ENCODE data around the gene CAMTA1.

The CAMTA1 gene

GRCh38 chr1:6867729-6868659 is 82.7 kb downstream of the CAMTA1 start:
- no peak for DNase-seq (ENCODE audit: low read depth)
- no peak for TF ChIP-seq CTCF (conservative IDR thresholded peaks at IDR 0.05; ENCODE audit: low read length)
- H3K4me3 ChIP-seq (ENCODE audit: low read length) = no peak overlapping the region

- no peak for TF ChIP-seq CTCF (conservative IDR thresholded peaks at IDR 0.05; ENCODE audit: low read length)
- no peak overlapping the region for H3K4me3 ChIP-seq (ENCODE audit: low read length)
- DNase-seq (ENCODE audit: low read depth) = no peak
Measured at GRCh38 chr1:6868660-6869380, 83.6 kb downstream of the CAMTA1 start.

GRCh38 chr1:6869545-6869944 is 84.3 kb downstream of the CAMTA1 start:
- no peak overlapping the region for H3K4me3 ChIP-seq (ENCODE audit: low read length)
- no peak for TF ChIP-seq CTCF (conservative IDR thresholded peaks at IDR 0.05; ENCODE audit: low read length)
- no peak for DNase-seq (ENCODE audit: low read depth)

DNA sequence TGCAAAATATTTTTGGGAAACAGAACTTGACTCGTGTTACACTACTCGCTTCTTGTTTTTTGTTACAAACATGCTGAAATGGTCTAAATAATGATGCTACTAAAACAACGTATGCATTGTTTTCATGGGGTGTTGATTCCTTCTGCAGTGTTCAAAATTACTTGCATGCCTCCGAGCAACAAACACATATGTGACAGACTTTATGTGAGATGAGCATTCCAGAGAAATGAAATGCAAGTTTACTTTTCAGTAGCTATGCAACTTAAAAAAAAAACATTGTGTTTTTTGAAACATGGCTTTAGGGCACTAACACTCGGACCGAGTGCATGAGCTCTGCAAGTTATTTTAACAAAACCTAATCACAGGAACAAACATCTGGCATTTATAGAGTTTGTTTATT is 84.8 kb downstream of the CAMTA1 start:
- no peak for TF ChIP-seq CTCF (conservative IDR thresholded peaks at IDR 0.05; ENCODE audit: low read length)
- H3K4me3 ChIP-seq (ENCODE audit: low read length) = no peak overlapping the region
- peak; percentile 62 for DNase-seq (ENCODE audit: low read depth)

DNA sequence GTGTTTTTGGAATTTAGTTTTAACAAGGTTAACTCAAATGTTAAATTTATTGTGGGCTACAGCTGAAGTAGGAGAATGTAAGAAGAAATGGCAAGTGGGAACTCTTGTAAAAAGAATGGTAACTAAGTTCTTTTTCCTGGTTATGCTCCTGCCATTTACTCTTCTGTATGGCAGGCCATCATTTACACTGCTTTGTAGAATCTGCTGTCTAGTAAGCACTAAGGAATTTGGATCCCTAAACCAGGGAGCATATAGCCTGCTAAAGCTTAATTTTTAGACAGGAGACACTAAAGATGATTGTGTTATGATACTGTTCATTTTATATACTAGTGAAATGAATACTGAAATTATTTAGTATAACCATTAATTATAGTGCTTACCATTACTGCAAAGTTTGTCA is 85.3 kb downstream of the CAMTA1 start:
- no peak overlapping the region for H3K4me3 ChIP-seq (ENCODE audit: low read length)
- peak; percentile 41 for DNase-seq (ENCODE audit: low read depth)
- TF ChIP-seq CTCF (conservative IDR thresholded peaks at IDR 0.05; ENCODE audit: low read length) = no peak

DNA sequence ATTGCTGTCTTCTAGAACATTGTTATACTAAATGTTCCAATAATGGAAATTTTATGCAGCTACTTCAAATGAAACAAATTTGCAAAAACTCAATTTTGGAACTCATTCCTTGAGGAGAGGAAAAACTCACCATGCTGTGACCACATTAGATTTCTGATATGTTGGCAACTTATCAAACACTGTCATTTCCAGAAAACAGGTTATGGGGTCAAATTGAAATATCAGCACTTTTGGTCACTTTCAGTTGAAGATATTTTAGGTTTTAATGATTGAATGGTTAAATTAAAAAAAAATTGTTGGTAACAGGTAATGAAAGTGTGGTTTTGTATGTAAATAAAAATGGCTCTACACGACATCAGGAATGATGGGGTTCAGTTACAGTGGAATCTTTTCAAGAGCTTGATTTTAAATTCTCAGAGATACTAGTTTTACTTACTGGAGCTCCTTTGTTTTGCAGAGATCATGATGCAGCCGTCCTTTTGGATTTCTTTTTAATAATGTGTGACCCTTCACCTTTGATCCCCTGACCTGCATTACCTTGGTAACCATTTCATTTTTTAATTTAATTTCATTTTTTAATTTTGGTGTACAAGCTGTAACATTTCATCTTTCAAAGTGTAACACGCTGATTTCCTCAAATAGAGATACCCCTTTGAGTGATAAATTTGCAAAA is 86.2 kb downstream of the CAMTA1 start:
- no peak overlapping the region for H3K4me3 ChIP-seq (ENCODE audit: low read length)
- no peak for TF ChIP-seq CTCF (conservative IDR thresholded peaks at IDR 0.05; ENCODE audit: low read length)

More for the DNA sequence above, 86.2 kb downstream of the CAMTA1 start:
- DNase-seq (ENCODE audit: low read depth) = no peak
